ENCODE results near the gene NXPE1. TPM values are rescaled to one million over a fixed set of nuclear protein-coding genes. Genes with fewer than 3 reads are reported as not detected.

NXPE1 gene
- total and polyA plus RNA-seq, 2 donors (not counting 1 experiment from before 2014, with no cell fraction given) = not detected

DNA sequence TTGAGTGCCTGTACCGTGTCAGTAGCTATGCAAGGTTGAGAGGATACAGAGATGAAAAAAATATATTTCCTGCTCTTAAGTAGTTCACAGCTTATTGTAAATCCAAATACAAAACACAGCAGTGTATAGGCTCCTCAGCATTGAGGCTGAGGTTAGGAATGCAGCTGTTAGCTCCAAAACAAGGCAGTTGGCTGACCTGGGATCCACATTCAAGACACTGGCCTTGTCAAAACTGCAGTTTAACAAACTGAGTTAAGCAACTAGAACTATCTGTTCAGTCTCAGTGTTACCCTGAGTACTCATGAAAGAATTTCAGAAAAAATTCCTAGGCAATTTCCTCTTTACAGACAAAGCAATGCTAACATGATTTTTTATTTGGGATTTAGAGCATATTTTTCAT is 77.6 kb downstream of the NXPE1 start:
- Histone ChIP-seq H3K9me3 (ENCODE audit: control extremely low read depth in 1 of 3, control insufficient read depth in 2 of 3, insufficient read depth in 1 of 3, low read length in 2 of 3) (no peaks in the 10 kb centered on the region), H3K4me3 (ENCODE audit: control extremely low read depth in 1 of 5, extremely low read depth in 1 of 5, insufficient read depth in 1 of 5, low read depth in 2 of 5, low read length in 4 of 5) (no peak overlapping the region), H3K27me3 (replicated peaks in 1 of 4; ENCODE audit: control extremely low read depth in 1 of 4, control insufficient read depth in 3 of 4, insufficient read depth in 4 of 4, low read length in 3 of 4) (no peaks in the 10 kb centered on the region), H3K9ac (ENCODE audit: low read length) (no peak overlapping the region), H2AFZ (ENCODE audit: insufficient read depth, low read depth, low read length, poor library complexity, severe bottlenecking) (no peak overlapping the region), H3K79me2 (ENCODE audit: control insufficient read depth, insufficient read depth, low read length) (no peaks in the 10 kb centered on the region), H3K36me3 (replicated peaks in 1 of 2; ENCODE audit: control extremely low read depth in 1 of 2, control insufficient read depth in 1 of 2, extremely low read depth in 1 of 2, insufficient read depth in 2 of 2, low read length in 1 of 2) (no peaks in the 10 kb centered on the region), H4K20me1 (ENCODE audit: control insufficient read depth, insufficient read depth, low read length, poor library complexity, severe bottlenecking) (no peaks in the 10 kb centered on the region), H3K4me1 (ENCODE audit: control insufficient read depth in 2 of 2, insufficient read depth in 2 of 2, low read length in 2 of 2) (no peaks in the 10 kb centered on the region), H3K4me2 (replicated peaks; ENCODE audit: low read depth, low read length, poor library complexity, severe bottlenecking) (no peak overlapping the region), H3K27ac (ENCODE audit: low read length in 2 of 2) (no peak overlapping the region)
- H3K27ac Mint-ChIP-seq = no peak overlapping the region
- ATAC-seq (ENCODE audit: low read depth) (no peak), DNase-seq (no peak)
- CTCF ChIA-PET = interaction anchor here (0.7 kb wide), 1 partner anchor 119 kb away, joined by 3 read pairs; no protein-coding TSS in a partner anchor
- H3K27me3 Mint-ChIP-seq = peaks cover 7% of the 10 kb centered on the region
- intact Hi-C loops (cut with micrococcal nuclease) = no loop called here
- no peak overlapping the region for H3K4me3 Mint-ChIP-seq
- peaks cover 8% of the 10 kb centered on the region for H3K4me1 Mint-ChIP-seq
- POLR2A ChIA-PET = no interaction called here
- no peak for TF ChIP-seq EZH2 (IDR thresholded peaks at IDR 0.05; ENCODE audit: borderline replicate concordance, insufficient read depth, low read depth, low read length, poor library complexity, severe bottlenecking)
- TF ChIP-seq, protein P1, sequence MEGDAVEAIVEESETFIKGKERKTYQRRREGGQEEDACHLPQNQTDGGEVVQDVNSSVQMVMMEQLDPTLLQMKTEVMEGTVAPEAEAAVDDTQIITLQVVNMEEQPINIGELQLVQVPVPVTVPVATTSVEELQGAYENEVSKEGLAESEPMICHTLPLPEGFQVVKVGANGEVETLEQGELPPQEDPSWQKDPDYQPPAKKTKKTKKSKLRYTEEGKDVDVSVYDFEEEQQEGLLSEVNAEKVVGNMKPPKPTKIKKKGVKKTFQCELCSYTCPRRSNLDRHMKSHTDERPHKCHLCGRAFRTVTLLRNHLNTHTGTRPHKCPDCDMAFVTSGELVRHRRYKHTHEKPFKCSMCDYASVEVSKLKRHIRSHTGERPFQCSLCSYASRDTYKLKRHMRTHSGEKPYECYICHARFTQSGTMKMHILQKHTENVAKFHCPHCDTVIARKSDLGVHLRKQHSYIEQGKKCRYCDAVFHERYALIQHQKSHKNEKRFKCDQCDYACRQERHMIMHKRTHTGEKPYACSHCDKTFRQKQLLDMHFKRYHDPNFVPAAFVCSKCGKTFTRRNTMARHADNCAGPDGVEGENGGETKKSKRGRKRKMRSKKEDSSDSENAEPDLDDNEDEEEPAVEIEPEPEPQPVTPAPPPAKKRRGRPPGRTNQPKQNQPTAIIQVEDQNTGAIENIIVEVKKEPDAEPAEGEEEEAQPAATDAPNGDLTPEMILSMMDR (IDR thresholded peaks at IDR 0.05) = no peak
- no CpG with 5 or more reads among the region's 1 CpG for WGBS (ENCODE audit: insufficient coverage)
- peaks cover 3% of the 10 kb centered on the region for H3K9me3 Mint-ChIP-seq (ENCODE audit: insufficient read depth)

DNA sequence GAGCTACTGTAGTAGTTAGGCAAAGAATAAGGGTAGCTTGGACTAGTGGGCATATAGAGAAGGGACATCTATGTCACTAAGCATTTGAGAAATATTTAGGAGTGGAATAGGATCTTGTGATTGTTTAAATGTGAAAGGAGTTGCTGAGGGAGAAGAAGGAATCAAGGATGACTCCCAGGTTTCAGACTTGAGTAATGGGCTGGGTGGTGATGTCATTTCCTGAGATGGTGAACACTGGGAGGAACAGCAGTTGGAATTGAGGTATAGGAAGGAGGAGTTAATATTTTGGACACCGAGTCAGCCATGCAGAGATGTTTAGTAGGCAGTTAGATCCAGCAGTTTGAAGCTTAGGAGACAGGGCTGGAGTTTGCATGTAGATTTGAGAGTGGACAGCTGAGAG is 80.3 kb downstream of the NXPE1 start:
- ATAC-seq (ENCODE audit: low read depth) = no peak
- Mint-ChIP-seq H3K27ac (no peak overlapping the region), H3K4me3 (no peak overlapping the region), H3K27me3 (no peaks in the 10 kb centered on the region), H3K9me3 (ENCODE audit: insufficient read depth) (no peaks in the 10 kb centered on the region), H3K4me1 (peaks cover 8% of the 10 kb centered on the region)
- Histone ChIP-seq H2AFZ (ENCODE audit: insufficient read depth, low read depth, low read length, poor library complexity, severe bottlenecking) (no peak overlapping the region), H3K9ac (ENCODE audit: low read length) (no peak overlapping the region), H3K4me3 (ENCODE audit: control extremely low read depth in 1 of 5, extremely low read depth in 1 of 5, insufficient read depth in 1 of 5, low read depth in 2 of 5, low read length in 4 of 5) (no peak overlapping the region), H3K79me2 (ENCODE audit: control insufficient read depth, insufficient read depth, low read length) (no peaks in the 10 kb centered on the region), H3K27ac (ENCODE audit: low read length in 2 of 2) (no peak overlapping the region), H3K4me1 (ENCODE audit: control insufficient read depth in 2 of 2, insufficient read depth in 2 of 2, low read length in 2 of 2) (no peaks in the 10 kb centered on the region), H3K4me2 (replicated peaks; ENCODE audit: low read depth, low read length, poor library complexity, severe bottlenecking) (no peak overlapping the region), H3K36me3 (replicated peaks in 1 of 2; ENCODE audit: control extremely low read depth in 1 of 2, control insufficient read depth in 1 of 2, extremely low read depth in 1 of 2, insufficient read depth in 2 of 2, low read length in 1 of 2) (no peaks in the 10 kb centered on the region), H4K20me1 (ENCODE audit: control insufficient read depth, insufficient read depth, low read length, poor library complexity, severe bottlenecking) (no peaks in the 10 kb centered on the region), H3K9me3 (ENCODE audit: control extremely low read depth in 1 of 3, control insufficient read depth in 2 of 3, insufficient read depth in 1 of 3, low read length in 2 of 3) (no peaks in the 10 kb centered on the region), H3K27me3 (replicated peaks in 1 of 4; ENCODE audit: control extremely low read depth in 1 of 4, control insufficient read depth in 3 of 4, insufficient read depth in 4 of 4, low read length in 3 of 4) (no peaks in the 10 kb centered on the region)
- 73% methylated on average over 1 of the region's 1 CpG for WGBS (ENCODE audit: insufficient coverage)
- ChIA-PET POLR2A (no interaction called here), CTCF (no interaction called here)
- intact Hi-C loops (cut with micrococcal nuclease) = no loop called here
- no peak for TF ChIP-seq EZH2 (IDR thresholded peaks at IDR 0.05; ENCODE audit: borderline replicate concordance, insufficient read depth, low read depth, low read length, poor library complexity, severe bottlenecking)
- TF ChIP-seq, protein P1 (IDR thresholded peaks at IDR 0.05) = no peak
- no peak for DNase-seq

Data from B cell (primary cell).